ENCODE data around the gene VILL.
"Not testable (repeated sequence)": the region's sequence is repeated elsewhere in the genome, so short reads cannot be mapped to it uniquely, and the experiment has no call there.

The VILL gene

GRCh38 chr3:38017445-38018295 is 27.1 kb downstream of the VILL start:
- no peak for DNase-seq (ENCODE audit: low read depth)

GRCh38 chr3:38018296-38019266 is 28.0 kb downstream of the VILL start:
- no peak for DNase-seq (ENCODE audit: low read depth)

- DNase-seq (ENCODE audit: low read depth) = no peak
These were observed 29.2 kb downstream of the VILL start for GRCh38 chr3:38019658-38020341.

- no peak for DNase-seq (ENCODE audit: low read depth)
These were observed 29.7 kb downstream of the VILL start for GRCh38 chr3:38020342-38020726.

GRCh38 chr3:38021196-38021595 is 30.6 kb downstream of the VILL start:
- DNase-seq (ENCODE audit: low read depth) = no peak

- no peak for DNase-seq (ENCODE audit: low read depth)
These were observed 31.7 kb downstream of the VILL start for GRCh38 chr3:38022301-38022700.

GRCh38 chr3:38022896-38023709 is 32.5 kb downstream of the VILL start:
- no peak for DNase-seq (ENCODE audit: low read depth)

- no peak for DNase-seq (ENCODE audit: low read depth)
These were observed 36.3 kb downstream of the VILL start for GRCh38 chr3:38026856-38027255.

- no peak for DNase-seq (ENCODE audit: low read depth)
These were observed 37.2 kb downstream of the VILL start for GRCh38 chr3:38027466-38028465.

GRCh38 chr3:38028621-38029361 is 38.2 kb downstream of the VILL start:
- no peak for DNase-seq (ENCODE audit: low read depth)

- DNase-seq (ENCODE audit: low read depth) = peak; percentile 28
These were observed 39.0 kb downstream of the VILL start, which contains the start of gene PLCD1 for GRCh38 chr3:38029400-38030125. PLCD1 (minus strand) TSS chr3:38029642; CDS start chr3:38029539, 103 bp downstream.

GRCh38 chr3:38030126-38031021 is 39.8 kb downstream of the VILL start:
- DNase-seq (ENCODE audit: low read depth) = no peak

GRCh38 chr3:38031022-38031994 is 40.7 kb downstream of the VILL start:
- DNase-seq (ENCODE audit: low read depth) = no peak

- DNase-seq (ENCODE audit: low read depth) = no peak
These were observed 41.8 kb downstream of the VILL start for GRCh38 chr3:38032328-38032865.

GRCh38 chr3:38033586-38033985 is 43.0 kb downstream of the VILL start:
- DNase-seq (ENCODE audit: low read depth) = not testable (repeated sequence)

GRCh38 chr3:38034335-38034734 is 43.7 kb downstream of the VILL start:
- not testable (repeated sequence) for DNase-seq (ENCODE audit: low read depth)
